HepG2 (cell line): Measurements from ENCODE around the gene COX18. TPM values are rescaled to one million over a fixed set of nuclear protein-coding genes. Genes with fewer than 3 reads are reported as not detected.

Experiments used
- ATAC-seq: fragments of 200-7000 bp; cut with Tn5 transposase; 3 replicates; pipeline ENCODE4 v1.9.1; 2020; ENCODE audit warnings: mild to moderate bottlenecking, moderate library complexity
- BruUV-seq: library from RNA; stranded (reverse); fragments of 400-500 nt; replicated peaks from 2 replicates; lab custom pipeline; 2021; lab: Mats Ljungman, UMichigan
- CTCF ChIA-PET: fragments of 300-600 bp; formaldehyde crosslinking; extraction: SDS; loops from one replicate; lab custom pipeline; 2021; ENCODE audit warnings: low total read pairs, inconsistent platforms, low intra/inter-chr PET ratio; lab: Yijun Ruan, JAX
- POLR2A ChIA-PET: fragments of 350-600 bp; sonication (Branson Sonifier 250); formaldehyde crosslinking; loops from one replicate; lab custom pipeline; 2020; ENCODE audit warnings: antibody characterized with exemption, inconsistent platforms; lab: Yijun Ruan, JAX
- DNase-seq: peaks from one replicate; pipeline ENCODE4 v3.0.0-alpha.2; 2015; ENCODE audit warnings: low spot score
- FAIRE-seq: peaks from 3 replicates; lab custom pipeline; 2011; peaks lifted over from hg19 to GRCh38; lab: Jason Lieb, UNC
- H2AFZ ChIP-seq: one replicate; pipeline ENCODE4 v1.6.1; 2011; ENCODE audit warnings: low read length, inconsistent platforms
- H3K27ac ChIP-seq: fragments of 300-600 bp; 3 replicates; pipeline ENCODE4 v1.8.0; 2011; ENCODE audit warnings: mixed run types, mild to moderate bottlenecking, mixed read lengths, low read length, inconsistent platforms; ENCODE audit not compliant: insufficient read depth; ENCODE audit errors: extremely low read length
- H3K27me3 ChIP-seq, 2 experiments: fragments of 200-600 bp in 1 of 2; 2 replicates in 1 of 2; 3 replicates in 1 of 2; pipeline versions ENCODE4 v1.6.0 to v1.8.0; 2011; ENCODE audit warnings: low read length in 2 of 2, mild to moderate bottlenecking in 2 of 2, moderate library complexity in 2 of 2, inconsistent platforms in 1 of 2; ENCODE audit not compliant: insufficient read depth in 2 of 2, control insufficient read depth in 1 of 2
- H3K36me3 ChIP-seq, 2 experiments: fragments of 200-600 bp in 1 of 2; replicated peaks in 1 of 2; 2 replicates in 1 of 2; 3 replicates in 1 of 2; pipeline versions ENCODE4 v1.5.1 to v1.8.0; 2011; ENCODE audit warnings: low read length in 2 of 2, inconsistent platforms in 1 of 2; ENCODE audit not compliant: insufficient read depth in 2 of 2, control insufficient read depth in 1 of 2
- H3K4me1 ChIP-seq: 2 replicates; pipeline ENCODE4 v1.5.1; 2012; ENCODE audit warnings: low read length, inconsistent platforms; ENCODE audit not compliant: insufficient read depth
- H3K4me2 ChIP-seq: 2 replicates; pipeline ENCODE4 v1.6.0; 2011; ENCODE audit warnings: low read depth, low read length, inconsistent platforms
- H3K4me3 ChIP-seq, 3 experiments: fragments of 200-600 bp in 1 of 3; sonication (generic), shearing (Covaris generic) in 1 of 3; replicated peaks in 1 of 3; 2 replicates each; pipeline ENCODE4 v1.5.1; 2011 to 2016; ENCODE audit warnings: low read length in 3 of 3, inconsistent platforms in 2 of 3, low read depth in 2 of 3, mild to moderate bottlenecking in 2 of 3, control low read depth in 1 of 3, mixed read lengths in 1 of 3; ENCODE audit not compliant: insufficient read depth in 1 of 3
- H3K79me2 ChIP-seq: one replicate; pipeline ENCODE4 v1.6.1; 2011; ENCODE audit warnings: low read length, inconsistent platforms; ENCODE audit not compliant: insufficient read depth
- H3K9ac ChIP-seq: 2 replicates; pipeline ENCODE4 v1.6.0; 2011; ENCODE audit warnings: mild to moderate bottlenecking, low read depth, low read length, inconsistent platforms; ENCODE audit not compliant: insufficient read depth
- H3K9me3 ChIP-seq: 2 replicates; pipeline ENCODE4 v1.5.1; 2012; ENCODE audit warnings: mild to moderate bottlenecking, low read length
- H4K20me1 ChIP-seq: 2 replicates; pipeline ENCODE4 v1.6.0; 2011; ENCODE audit warnings: inconsistent platforms, mild to moderate bottlenecking, low read length, moderate library complexity; ENCODE audit not compliant: insufficient read depth
- FOXK1 ChIP-seq: sonication (generic); formaldehyde crosslinking; IDR thresholded peaks from 2 replicates; pipeline ENCODE4 v1.4.0; 2020; ENCODE audit warnings: low read depth, missing genetic modification reagents, borderline replicate concordance
- HIVEP1 ChIP-seq: sonication (generic); formaldehyde crosslinking; IDR thresholded peaks from 2 replicates; pipeline ENCODE4 v1.4.0; 2020; ENCODE audit warnings: mild to moderate bottlenecking, missing genetic modification reagents
- LCORL ChIP-seq, 2 experiments: fragments of 450-650 bp in 1 of 2; sonication (generic) in 1 of 2; formaldehyde crosslinking in 1 of 2; IDR thresholded peaks; 2 replicates each; pipeline versions ENCODE4 v1.5.0 to v1.6.1; 2017 to 2020; ENCODE audit warnings: antibody characterized with exemption in 1 of 2, missing genetic modification reagents in 1 of 2
- MAFF ChIP-seq: IDR thresholded peaks from 2 replicates; pipeline ENCODE4 v1.6.1; 2011; ENCODE audit warnings: low read depth, low read length, improper control_type of control experiment
- MAFK ChIP-seq, 2 experiments: IDR thresholded peaks in 1 of 2; conservative IDR thresholded peaks in 1 of 2; 2 replicates each; pipeline ENCODE4 v1.6.1; 2011; ENCODE audit warnings: improper control_type of control experiment in 2 of 2, low read length in 2 of 2
- NAIF1 ChIP-seq: sonication (generic); formaldehyde crosslinking; IDR thresholded peaks from 2 replicates; pipeline ENCODE4 v1.5.0; 2020; ENCODE audit warnings: mild to moderate bottlenecking, missing genetic modification reagents, borderline replicate concordance
- NFYC ChIP-seq: IDR thresholded peaks from 2 replicates; pipeline ENCODE4 v1.6.1; 2016; ENCODE audit warnings: missing genetic modification reagents, missing compliant biosample characterization
- PRPF4 ChIP-seq: fragments of 200-400 bp; formaldehyde crosslinking; IDR thresholded peaks from 2 replicates; pipeline ENCODE4 v1.6.1; 2016; ENCODE audit warnings: low read length, low read depth; ENCODE audit not compliant: poor library complexity, severe bottlenecking
- SP2 ChIP-seq: sonication (generic); formaldehyde crosslinking; IDR thresholded peaks from 2 replicates; pipeline ENCODE4 v1.5.1; 2020; ENCODE audit warnings: mild to moderate bottlenecking, missing genetic modification reagents
- STAG1 ChIP-seq: sonication (generic); formaldehyde crosslinking; IDR thresholded peaks from 2 replicates; pipeline ENCODE4 v1.4.0; 2020; ENCODE audit warnings: missing genetic modification reagents
- TAF1 ChIP-seq: sonication (generic); formaldehyde crosslinking; IDR thresholded peaks from 2 replicates; pipeline ENCODE4 v1.4.0; 2020; ENCODE audit warnings: missing genetic modification reagents
- TCF7L2 ChIP-seq: IDR thresholded peaks from 2 replicates; pipeline ENCODE4 v1.6.1; 2011; ENCODE audit warnings: mild to moderate bottlenecking, low read depth, low read length, moderate library complexity
- THAP8 ChIP-seq: sonication (generic); formaldehyde crosslinking; IDR thresholded peaks from 2 replicates; pipeline ENCODE4 v1.5.1; 2020; ENCODE audit warnings: missing genetic modification reagents, mild to moderate bottlenecking, borderline replicate concordance
- ZNF101 ChIP-seq: sonication (generic); formaldehyde crosslinking; IDR thresholded peaks from 2 replicates; pipeline ENCODE4 v1.4.0; 2020; ENCODE audit warnings: mild to moderate bottlenecking, low read depth, missing genetic modification reagents, borderline replicate concordance
- ZNF205 ChIP-seq: IDR thresholded peaks from 2 replicates; pipeline ENCODE4 v1.6.1; 2018; ENCODE audit warnings: missing biosample characterization, missing genetic modification reagents
- ZNF326 ChIP-seq: sonication (generic); formaldehyde crosslinking; IDR thresholded peaks from 2 replicates; pipeline ENCODE4 v1.4.0; 2020; ENCODE audit warnings: missing genetic modification reagents, borderline replicate concordance
- ZNF549 ChIP-seq: sonication (generic); formaldehyde crosslinking; IDR thresholded peaks from 2 replicates; pipeline ENCODE4 v1.5.0; 2020; ENCODE audit warnings: missing genetic modification reagents
- WGBS: methylation state at CpG from one replicate; pipeline ENCODE4 v1.1.6; 2017; ENCODE audit warnings: low lambda C conversion rate; 5-methylcytosine and 5-hydroxymethylcytosine counted together
- in situ Hi-C: cut with HindIII; loops from 2 replicates; pipeline ENCODE4 v1.10.0; 2017; ENCODE audit warnings: low pct_unique_long_range_greater_than_20kb; ENCODE audit not compliant: extremely low pct_ligation_motif_present
- intact Hi-C: fragments of 100-400 bp; cut with micrococcal nuclease; formaldehyde crosslinking; loops from one replicate; pipeline ENCODE4 v1.10.0; 2022; ENCODE audit not compliant: unreplicated experiment
- polyA plus RNA-seq, 8 experiments: library from polyadenylated mRNA; depleted of rRNA in 3 of 8; stranded (reverse) in 7 of 8; unstranded in 1 of 8; fragments of >200 nt; fragmentation: Illumina TruSeq in 4 of 8; extraction: Trizol in 4 of 8; gene quantifications; 2 replicates each; pipeline versions ENCODE4 v1.2.1 to v1.2.3, GENCODE V29; 2011 to 2016; ENCODE audit warnings: low read depth in 4 of 8, missing spikeins in 1 of 8, mixed read lengths in 1 of 8; ENCODE audit not compliant: insufficient read depth in 1 of 8
- total RNA-seq, 5 experiments: library from RNA; depleted of rRNA; stranded (reverse); fragments of >200 nt; fragmentation: Illumina TruSeq; extraction: Trizol; gene quantifications; 2 replicates each; pipeline ENCODE4 v1.2.3, GENCODE V29; 2016; ENCODE audit warnings: low read depth in 1 of 5

COX18 gene
- total and polyA plus RNA-seq, 2 of the 13 experiments (the other 11 are each of a cell fraction or from before 2014, with no cell fraction given) = 8.7 to 21.3 TPM

DNA sequence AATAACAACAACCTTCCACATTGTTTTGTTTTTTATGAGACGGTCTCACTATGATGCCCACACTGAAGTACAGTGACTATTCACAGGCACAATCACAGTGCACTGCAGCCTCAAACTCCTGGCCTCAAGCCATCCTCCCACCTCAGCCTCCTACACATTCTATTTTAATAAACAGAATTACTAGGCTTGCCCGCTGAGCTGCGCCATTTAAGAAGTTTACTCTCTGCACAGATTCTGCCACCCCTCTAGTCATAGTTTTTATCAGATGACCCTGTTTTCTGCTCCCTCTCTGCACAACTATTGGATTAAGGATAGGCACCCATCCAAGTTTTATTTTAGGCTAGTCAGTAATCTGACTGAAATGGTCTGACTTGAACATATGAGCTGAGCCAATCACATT is 11.3 kb upstream of the COX18 start (continued):
- TF ChIP-seq ZNF101 (CRISPR knock-in tag) (no peak), NFYC (CRISPR knock-in tag) (no peak), NAIF1 (CRISPR knock-in tag) (no peak), STAG1 (CRISPR knock-in tag) (no peak), LCORL (IDR thresholded peaks at IDR 0.05) (no peak), LCORL (CRISPR knock-in tag; IDR thresholded peaks at IDR 0.05) (no peak), THAP8 (CRISPR knock-in tag) (no peak), ZNF549 (no peak)

GRCh38 chr4:73075832-73076231 is 6.3 kb upstream of the COX18 start:
- Histone ChIP-seq H3K27ac (no peak overlapping the region), H2AFZ (no peak overlapping the region), H3K4me1 (no peaks in the 10 kb centered on the region), H3K4me3 (no peak overlapping the region), H3K4me2 (no peak overlapping the region), H4K20me1 (no peaks in the 10 kb centered on the region), H3K9me3 (no peaks in the 10 kb centered on the region), H3K79me2 (no peaks in the 10 kb centered on the region), H3K36me3 (peaks cover 16 to 40% of the 10 kb centered on the region in 2 experiments), H3K9ac (no peak overlapping the region), H3K27me3 (no peaks in the 10 kb centered on the region)
- POLR2A ChIA-PET = no interaction called here
- ATAC-seq = no peak
- in situ Hi-C loops (no loop called here), intact Hi-C loops (no loop called here)
- no peak for TF ChIP-seq TCF7L2
- no peak for TF ChIP-seq HIVEP1 (CRISPR knock-in tag)
- peak; percentile 78 to 80 for TF ChIP-seq MAFK (conservative IDR thresholded peaks at IDR 0.05 in 1 of 2, IDR thresholded peaks at IDR 0.05 in 1 of 2; ENCODE audit: low read length in 2 of 2)
- no peak for TF ChIP-seq TAF1
- no peak for TF ChIP-seq ZNF326 (CRISPR knock-in tag)
- no peak for TF ChIP-seq PRPF4
- no peak for TF ChIP-seq FOXK1 (CRISPR knock-in tag)
- no peak for TF ChIP-seq SP2 (CRISPR knock-in tag)
- TF ChIP-seq ZNF205 = no peak
- TF ChIP-seq MAFF = peak; percentile 71
- CTCF ChIA-PET = no interaction called here
- no peak for FAIRE-seq
- no peak for DNase-seq
- BruUV-seq = TSS peak; percentile 29
- 95% methylated on average over 3 of the region's 3 CpGs for WGBS
